Measurements from ENCODE around the gene PRAMEF10.
"Not testable (repeated sequence)": the region's sequence is repeated elsewhere in the genome, so short reads cannot be mapped to it uniquely, and the experiment has no call there.

The PRAMEF10 gene

DNA sequence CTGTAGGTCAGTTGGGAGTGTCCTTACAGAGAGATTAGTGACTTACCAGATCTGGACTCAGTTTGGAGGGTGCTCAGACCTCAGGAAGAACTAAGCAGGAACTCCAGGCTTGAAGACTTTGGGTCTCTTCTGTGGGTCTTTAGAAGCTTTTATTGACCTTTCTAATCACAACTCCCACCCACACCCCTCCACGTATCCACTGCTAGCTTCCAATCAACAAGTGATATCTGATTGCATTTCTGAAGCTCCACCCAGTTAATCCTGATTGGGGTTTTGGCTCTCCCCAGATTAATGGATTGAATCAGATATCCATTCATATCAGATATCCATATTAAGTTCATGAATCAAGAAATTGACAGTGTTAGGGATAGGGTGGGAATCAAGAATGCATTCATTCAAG is at the start of gene PRAMEF10:
Gene PRAMEF10, minus strand, starts transcription at position 101 of the 400 bp plus-strand sequence. CDS start 2,423 bp downstream, outside the sequence.
- DNase-seq = not testable (repeated sequence)

DNA sequence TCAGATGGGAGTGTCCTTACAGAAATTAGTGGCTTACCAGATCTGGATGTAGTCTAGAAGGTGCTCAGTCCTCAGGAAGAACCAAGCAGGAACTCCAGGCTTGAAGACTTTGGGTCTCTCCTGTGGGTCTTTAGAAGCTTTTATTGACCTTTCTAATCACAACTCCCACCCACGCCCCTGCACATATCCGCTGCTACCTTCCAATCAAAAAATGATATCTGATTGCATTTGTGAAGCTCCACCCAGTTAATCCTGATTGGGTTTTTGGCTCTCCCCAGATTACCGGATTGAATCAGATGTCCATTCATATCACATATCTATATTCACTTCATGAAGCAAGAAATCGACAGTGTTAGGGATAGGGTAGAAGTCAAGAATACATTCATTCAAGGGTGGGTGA is 49.4 kb upstream of the PRAMEF10 start, which contains the start of gene PRAMEF6:
Gene PRAMEF6, minus strand, starts transcription at position 101 of the 400 bp plus-strand sequence. CDS start 5,062 bp downstream, outside the sequence.
- DNase-seq = not testable (repeated sequence)

DNA sequence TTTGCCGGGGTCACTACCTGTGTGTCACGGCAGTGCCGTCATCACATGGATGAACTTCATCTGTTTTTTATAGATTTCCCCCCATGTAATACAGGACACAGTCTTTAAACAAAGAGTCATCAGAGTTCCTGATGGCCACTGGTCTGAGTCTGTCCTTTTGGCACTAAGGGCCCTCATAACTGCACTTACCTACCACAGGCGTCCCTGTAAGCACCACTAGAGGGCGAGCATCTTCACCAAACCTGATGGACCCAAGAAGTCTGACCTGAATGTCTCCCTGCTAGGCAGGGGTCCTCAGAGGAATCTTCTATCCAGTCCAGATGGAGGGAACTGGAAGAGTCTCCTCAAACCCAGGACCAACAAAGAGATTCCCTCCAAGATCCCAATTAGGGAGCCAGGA is 26.3 kb upstream of the PRAMEF10 start:
- not testable (repeated sequence) for DNase-seq

- not testable (repeated sequence) for DNase-seq
Observed at GRCh38 chr1:12921749-12922148, 23.7 kb upstream of the PRAMEF10 start.

- DNase-seq = not testable (repeated sequence)
Observed at GRCh38 chr1:12916310-12916709, 18.2 kb upstream of the PRAMEF10 start, which contains the start of gene PRAMEF7. Gene PRAMEF7 (plus strand): TSS chr1:12916610. CDS start chr1:12917693, 1,083 bp downstream.

- DNase-seq = not testable (repeated sequence)
Observed at GRCh38 chr1:12903793-12904572, 5.9 kb upstream of the PRAMEF10 start.

- not testable (repeated sequence) for DNase-seq
Observed at GRCh38 chr1:12899186-12899585, 1.1 kb upstream of the PRAMEF10 start.

- not testable (repeated sequence) for DNase-seq
Observed at GRCh38 chr1:12886101-12886500, 12.0 kb downstream of the PRAMEF10 start, which contains the start of gene PRAMEF4. Gene PRAMEF4 (minus strand): TSS chr1:12886201. CDS start chr1:12883394, 2,807 bp downstream.

GRCh38 chr1:12878453-12878852 is 19.6 kb downstream of the PRAMEF10 start:
- DNase-seq = not testable (repeated sequence)

GRCh38 chr1:12863131-12863880 is 34.8 kb downstream of the PRAMEF10 start:
- DNase-seq = not testable (repeated sequence)

DNA sequence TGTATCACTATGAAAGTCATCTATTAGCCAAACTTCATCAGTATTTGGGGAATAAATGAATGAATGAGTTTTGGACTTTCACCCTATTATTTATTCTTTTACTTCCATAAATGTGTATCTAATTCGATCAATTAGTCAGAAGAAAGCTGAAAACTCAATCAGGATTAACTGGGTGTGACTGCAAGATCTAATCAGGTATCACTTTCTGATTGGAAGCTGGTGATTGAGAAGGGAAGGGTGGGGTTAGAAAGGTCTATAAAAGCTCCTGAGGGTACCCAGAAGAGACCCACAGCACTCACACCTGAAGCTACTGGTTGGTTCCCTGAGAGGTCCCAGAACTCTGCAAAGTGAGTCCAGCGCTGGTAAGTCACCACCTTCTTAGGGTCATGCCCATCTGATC is 41.3 kb downstream of the PRAMEF10 start, which contains the start of gene PRAMEF2:
Gene PRAMEF2, plus strand, starts transcription at position 301 of the 400 bp plus-strand sequence. CDS start 1,924 bp downstream, outside the sequence.
- not testable (repeated sequence) for DNase-seq

- DNase-seq = no peak
Observed at GRCh38 chr1:12851779-12852178, 46.3 kb downstream of the PRAMEF10 start.

- not testable (repeated sequence) for DNase-seq
Observed at GRCh38 chr1:12848620-12849019, 49.5 kb downstream of the PRAMEF10 start, which contains the start of gene HNRNPCL1. Gene HNRNPCL1 (minus strand): TSS chr1:12848720. CDS start chr1:12848289, 431 bp downstream.
